Measurements from ENCODE around the gene COLGALT1. TPM values are rescaled to one million over a fixed set of nuclear protein-coding genes. Genes with fewer than 3 reads are reported as not detected.

The COLGALT1 gene
- total RNA-seq, 4 donors from 2014 or later: 54.2 to 92.6 (median 61.5) TPM

DNA sequence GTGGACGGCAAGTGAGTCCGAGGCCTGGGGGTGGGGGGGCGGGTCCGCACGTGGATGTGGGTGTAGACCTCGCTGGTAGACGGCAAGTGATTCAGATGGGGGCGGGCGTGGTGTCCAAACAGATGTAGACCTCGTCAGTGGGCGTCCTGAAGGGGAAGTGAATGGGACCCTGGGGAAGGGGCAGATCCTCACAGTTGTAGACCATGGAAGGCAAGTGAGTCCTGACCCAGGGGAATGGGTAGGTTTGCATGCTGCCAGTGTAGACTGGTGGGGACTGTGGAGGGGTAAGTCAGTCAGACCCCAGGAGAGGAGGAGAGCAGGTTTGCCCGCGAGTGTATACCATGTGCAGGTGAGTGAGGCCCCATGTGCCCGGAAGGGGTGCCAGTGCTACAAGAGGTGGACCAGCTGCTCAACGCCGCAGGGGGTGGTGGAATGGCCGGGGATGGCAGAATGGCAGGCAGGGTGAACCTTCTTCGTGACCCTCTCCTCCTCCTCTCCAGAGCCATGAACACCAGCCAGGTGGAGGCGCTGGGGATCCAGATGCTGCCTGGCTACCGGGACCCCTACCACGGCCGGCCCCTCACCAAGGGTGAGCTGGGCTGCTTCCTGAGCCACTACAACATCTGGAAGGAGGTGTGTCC lies 22.1 kb downstream of the COLGALT1 start:
- intact Hi-C loops (cut with DNase I): loop anchor here (10.0 kb wide), 1 partner anchor 133 kb away; the partner anchor contains the start of gene TMEM221
- no peaks in the 10 kb centered on the region for H3K9me3 ChIP-seq
- H3K27ac ChIP-seq (replicated peaks in 1 of 4): no peak overlapping the region
- 74% methylated on average over 11 of the region's 22 CpGs for WGBS
- H3K4me3 ChIP-seq: no peak overlapping the region
- TF ChIP-seq POLR2AphosphoS5 (IDR thresholded peaks at IDR 0.05): no peak
- no peak for TF ChIP-seq POLR2A (IDR thresholded peaks at IDR 0.05; ENCODE audit: low read depth)
- no peak for TF ChIP-seq EP300 (IDR thresholded peaks at IDR 0.05)
- TF ChIP-seq, protein P1, sequence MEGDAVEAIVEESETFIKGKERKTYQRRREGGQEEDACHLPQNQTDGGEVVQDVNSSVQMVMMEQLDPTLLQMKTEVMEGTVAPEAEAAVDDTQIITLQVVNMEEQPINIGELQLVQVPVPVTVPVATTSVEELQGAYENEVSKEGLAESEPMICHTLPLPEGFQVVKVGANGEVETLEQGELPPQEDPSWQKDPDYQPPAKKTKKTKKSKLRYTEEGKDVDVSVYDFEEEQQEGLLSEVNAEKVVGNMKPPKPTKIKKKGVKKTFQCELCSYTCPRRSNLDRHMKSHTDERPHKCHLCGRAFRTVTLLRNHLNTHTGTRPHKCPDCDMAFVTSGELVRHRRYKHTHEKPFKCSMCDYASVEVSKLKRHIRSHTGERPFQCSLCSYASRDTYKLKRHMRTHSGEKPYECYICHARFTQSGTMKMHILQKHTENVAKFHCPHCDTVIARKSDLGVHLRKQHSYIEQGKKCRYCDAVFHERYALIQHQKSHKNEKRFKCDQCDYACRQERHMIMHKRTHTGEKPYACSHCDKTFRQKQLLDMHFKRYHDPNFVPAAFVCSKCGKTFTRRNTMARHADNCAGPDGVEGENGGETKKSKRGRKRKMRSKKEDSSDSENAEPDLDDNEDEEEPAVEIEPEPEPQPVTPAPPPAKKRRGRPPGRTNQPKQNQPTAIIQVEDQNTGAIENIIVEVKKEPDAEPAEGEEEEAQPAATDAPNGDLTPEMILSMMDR (IDR thresholded peaks at IDR 0.05): no peak
- peaks cover 34 to 100% (median 84%) of the 10 kb centered on the region in 4 donors for H3K36me3 ChIP-seq
- H3K27me3 ChIP-seq: no peaks in the 10 kb centered on the region
- H3K4me1 ChIP-seq: peaks cover 0 to 13% (median 6%) of the 10 kb centered on the region in 4 donors
- no peak for DNase-seq (ENCODE audit: extremely low spot score)

DNA sequence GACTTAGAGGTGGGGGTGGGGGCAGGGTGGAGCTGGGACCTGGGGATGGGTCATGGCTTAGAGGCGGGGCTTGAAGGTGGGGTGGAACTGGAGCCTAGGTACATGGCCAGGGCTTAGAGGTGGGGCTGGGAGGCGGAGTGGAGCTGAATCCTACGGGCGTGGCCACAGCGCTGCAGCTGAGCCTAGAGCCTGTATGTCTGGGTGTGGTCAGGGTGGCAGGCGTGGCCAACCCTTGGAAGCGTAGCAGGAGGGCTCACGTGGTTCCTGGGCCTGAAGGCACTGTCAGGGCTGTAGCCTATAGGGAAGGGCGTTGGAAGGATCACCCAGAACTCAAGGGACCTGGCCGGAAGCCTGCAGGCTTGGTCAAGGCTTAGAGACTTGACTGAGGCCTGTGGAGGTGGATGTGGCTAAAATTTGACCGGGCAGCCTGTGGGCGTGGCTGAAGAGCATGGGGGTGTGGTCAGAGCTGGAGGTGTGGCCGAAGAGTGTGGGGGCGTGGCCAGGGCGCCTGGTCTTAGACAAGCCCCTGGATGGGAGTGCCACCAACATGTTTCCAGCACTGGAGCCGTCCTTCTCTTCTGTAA lies 24.3 kb downstream of the COLGALT1 start:
- no peak for DNase-seq (ENCODE audit: extremely low spot score)
- H3K27me3 ChIP-seq: no peaks in the 10 kb centered on the region
- peaks cover 33 to 84% (median 75%) of the 10 kb centered on the region in 4 donors for H3K36me3 ChIP-seq
- peaks cover 0 to 6% (median 2%) of the 10 kb centered on the region in 4 donors for H3K4me1 ChIP-seq
- no peak overlapping the region for H3K4me3 ChIP-seq
- 52% methylated on average over 14 of the region's 16 CpGs for WGBS
- intact Hi-C loops (cut with DNase I): loop anchor here (10.0 kb wide), 1 partner anchor 135 kb away; the partner anchor contains the start of gene TMEM221
- TF ChIP-seq EP300 (IDR thresholded peaks at IDR 0.05) (no peak), POLR2A (IDR thresholded peaks at IDR 0.05; ENCODE audit: low read depth) (no peak), POLR2AphosphoS5 (IDR thresholded peaks at IDR 0.05) (no peak)
- TF ChIP-seq, protein P1 (IDR thresholded peaks at IDR 0.05): no peak
- no peak overlapping the region for H3K27ac ChIP-seq (replicated peaks in 1 of 4)
- no peaks in the 10 kb centered on the region for H3K9me3 ChIP-seq

DNA sequence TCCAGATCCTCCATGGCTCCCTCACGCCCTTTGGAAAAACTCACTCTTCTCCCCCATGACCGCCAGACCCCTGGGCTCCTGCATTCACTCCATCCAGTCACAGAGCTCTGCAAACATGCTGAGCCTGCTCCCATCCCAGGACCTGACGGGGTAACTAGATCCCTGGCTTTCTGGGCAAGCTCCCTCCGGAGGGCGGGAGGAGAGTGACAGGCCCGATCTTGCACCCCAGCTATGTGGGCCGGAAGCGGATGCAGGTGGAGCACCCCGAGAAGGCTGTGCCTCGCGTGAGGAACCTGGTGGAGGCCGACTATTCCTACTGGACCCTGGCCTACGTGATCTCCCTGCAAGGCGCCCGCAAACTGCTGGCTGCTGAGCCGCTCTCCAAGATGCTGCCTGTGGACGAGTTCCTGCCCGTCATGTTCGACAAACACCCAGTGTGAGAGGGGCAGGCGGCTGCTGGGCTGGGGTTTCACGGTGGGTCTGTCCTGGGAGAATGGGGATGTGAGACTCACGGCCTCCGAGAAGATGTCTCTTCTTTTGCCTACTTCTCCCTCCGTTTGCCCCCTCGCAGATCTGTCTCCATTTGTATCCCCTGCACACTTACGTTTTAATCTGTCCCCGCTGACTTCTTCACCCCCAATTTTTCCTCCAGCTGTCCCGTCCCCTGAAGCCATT lies 25.2 kb downstream of the COLGALT1 start:
- Histone ChIP-seq H3K4me3 (no peak overlapping the region), H3K36me3 (peaks cover 33 to 76% (median 68%) of the 10 kb centered on the region in 4 donors), H3K27me3 (no peaks in the 10 kb centered on the region), H3K27ac (replicated peaks in 1 of 4) (no peak overlapping the region), H3K9me3 (no peaks in the 10 kb centered on the region), H3K4me1 (peaks cover 0 to 6% (median 2%) of the 10 kb centered on the region in 4 donors)
- TF ChIP-seq POLR2A (IDR thresholded peaks at IDR 0.05; ENCODE audit: low read depth) (no peak), EP300 (IDR thresholded peaks at IDR 0.05) (no peak), POLR2AphosphoS5 (IDR thresholded peaks at IDR 0.05) (no peak)
- TF ChIP-seq, protein P1 (IDR thresholded peaks at IDR 0.05): no peak
- WGBS: 87% methylated on average over 25 of the region's 28 CpGs
- intact Hi-C loops (cut with DNase I): no loop called here
- DNase-seq (ENCODE audit: extremely low spot score): no peak

DNA sequence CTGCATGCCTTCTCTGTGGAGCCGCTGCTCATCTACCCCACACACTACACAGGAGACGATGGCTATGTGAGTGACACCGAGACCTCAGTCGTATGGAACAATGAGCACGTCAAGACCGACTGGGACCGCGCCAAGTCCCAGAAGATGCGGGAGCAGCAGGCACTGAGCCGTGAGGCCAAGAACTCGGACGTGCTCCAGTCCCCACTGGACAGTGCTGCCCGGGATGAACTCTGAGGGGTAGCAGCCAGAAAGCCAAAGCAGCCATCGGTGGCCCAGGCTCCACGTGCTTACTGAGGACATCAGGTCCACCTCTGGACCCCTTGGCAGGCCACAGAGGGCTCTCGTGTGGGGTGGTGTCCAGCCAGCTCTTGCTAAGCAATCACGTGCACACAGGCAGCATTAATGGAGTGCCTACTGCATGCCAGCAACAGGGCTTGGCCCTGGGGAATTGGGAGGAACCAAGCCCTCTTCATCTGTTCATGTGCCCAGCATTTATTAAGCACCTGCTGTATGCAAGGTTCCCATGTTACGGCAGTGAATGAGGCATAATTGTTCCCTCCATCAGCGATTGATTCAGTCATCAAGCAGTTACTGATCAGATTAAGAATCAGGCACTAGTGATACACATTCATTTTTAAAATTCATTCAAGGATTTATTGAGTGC lies 25.9 kb downstream of the COLGALT1 start:
- Histone ChIP-seq H3K9me3 (no peaks in the 10 kb centered on the region), H3K27ac (replicated peaks in 1 of 4) (no peak overlapping the region), H3K27me3 (no peaks in the 10 kb centered on the region), H3K4me1 (peaks cover 0 to 6% (median 2%) of the 10 kb centered on the region in 4 donors), H3K36me3 (peaks cover 33 to 68% (median 61%) of the 10 kb centered on the region in 4 donors), H3K4me3 (no peak overlapping the region)
- intact Hi-C loops (cut with DNase I): no loop called here
- TF ChIP-seq EP300 (IDR thresholded peaks at IDR 0.05) (no peak), POLR2AphosphoS5 (IDR thresholded peaks at IDR 0.05) (no peak), POLR2A (IDR thresholded peaks at IDR 0.05; ENCODE audit: low read depth) (no peak)
- TF ChIP-seq, protein P1 (IDR thresholded peaks at IDR 0.05): no peak
- 91% methylated on average over 13 of the region's 19 CpGs for WGBS
- no peak for DNase-seq (ENCODE audit: extremely low spot score)

Measured in esophagus muscularis mucosa (tissue), 4 donors.